ENCODE measurements around the gene DNER. TPM values are rescaled to one million over a fixed set of nuclear protein-coding genes. Genes with fewer than 3 reads are reported as not detected.

DNER gene, protein sequence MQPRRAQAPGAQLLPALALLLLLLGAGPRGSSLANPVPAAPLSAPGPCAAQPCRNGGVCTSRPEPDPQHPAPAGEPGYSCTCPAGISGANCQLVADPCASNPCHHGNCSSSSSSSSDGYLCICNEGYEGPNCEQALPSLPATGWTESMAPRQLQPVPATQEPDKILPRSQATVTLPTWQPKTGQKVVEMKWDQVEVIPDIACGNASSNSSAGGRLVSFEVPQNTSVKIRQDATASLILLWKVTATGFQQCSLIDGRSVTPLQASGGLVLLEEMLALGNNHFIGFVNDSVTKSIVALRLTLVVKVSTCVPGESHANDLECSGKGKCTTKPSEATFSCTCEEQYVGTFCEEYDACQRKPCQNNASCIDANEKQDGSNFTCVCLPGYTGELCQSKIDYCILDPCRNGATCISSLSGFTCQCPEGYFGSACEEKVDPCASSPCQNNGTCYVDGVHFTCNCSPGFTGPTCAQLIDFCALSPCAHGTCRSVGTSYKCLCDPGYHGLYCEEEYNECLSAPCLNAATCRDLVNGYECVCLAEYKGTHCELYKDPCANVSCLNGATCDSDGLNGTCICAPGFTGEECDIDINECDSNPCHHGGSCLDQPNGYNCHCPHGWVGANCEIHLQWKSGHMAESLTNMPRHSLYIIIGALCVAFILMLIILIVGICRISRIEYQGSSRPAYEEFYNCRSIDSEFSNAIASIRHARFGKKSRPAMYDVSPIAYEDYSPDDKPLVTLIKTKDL
- 0.09 and 3.6 TPM in 2 replicates for total RNA-seq

DNA sequence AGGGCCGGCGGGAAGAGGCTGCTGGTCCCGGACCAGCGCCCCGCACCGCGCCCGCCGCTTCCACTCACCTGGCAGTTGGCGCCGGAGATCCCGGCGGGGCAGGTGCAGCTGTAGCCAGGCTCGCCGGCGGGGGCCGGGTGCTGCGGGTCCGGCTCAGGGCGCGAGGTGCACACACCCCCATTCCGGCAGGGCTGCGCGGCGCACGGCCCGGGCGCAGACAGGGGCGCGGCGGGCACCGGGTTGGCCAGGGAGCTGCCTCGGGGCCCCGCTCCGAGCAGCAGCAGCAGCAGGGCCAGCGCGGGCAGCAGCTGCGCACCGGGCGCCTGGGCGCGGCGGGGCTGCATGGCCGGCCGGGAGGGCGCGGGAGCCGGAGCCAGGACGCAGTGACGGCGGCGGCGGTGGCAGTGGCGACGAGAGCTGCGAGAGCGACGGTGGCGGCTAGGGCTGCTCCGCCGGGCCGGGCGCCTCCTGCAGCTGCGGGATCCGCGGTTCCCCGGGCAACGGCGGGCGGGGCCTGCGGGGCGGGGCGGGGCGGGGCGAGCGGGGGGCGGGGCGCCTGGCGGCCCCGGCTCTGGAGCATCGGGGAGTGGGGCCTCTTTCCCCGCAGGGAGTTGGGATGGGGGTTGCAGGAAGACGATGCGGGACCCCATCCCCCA, at the start of gene DNER:
DNER (minus strand) TSS at position 476 of the 656 bp plus-strand sequence; CDS start at position 344, 132 bp downstream.

Other genes starting within 250 kb of the DNER start
- gene TRIP12, start 207.5 kb upstream of the DNER start, total RNA-seq, result 290 and 370 TPM in 2 replicates
- gene FBXO36, start 207.9 kb upstream of the DNER start, total RNA-seq, result 0.75 and 1.4 TPM in 2 replicates

All from endothelial cell of coronary artery (primary cell).